HCEC 1CT (cell line): ENCODE measurements around the gene TECPR2.
"Not testable (repeated sequence)": the region's sequence is repeated elsewhere in the genome, so short reads cannot be mapped to it uniquely, and the experiment has no call there.

Source experiments
- DNase-seq: peaks from one replicate; pipeline ENCODE4 v3.0.0-alpha.2; 2017

TECPR2 gene

DNA sequence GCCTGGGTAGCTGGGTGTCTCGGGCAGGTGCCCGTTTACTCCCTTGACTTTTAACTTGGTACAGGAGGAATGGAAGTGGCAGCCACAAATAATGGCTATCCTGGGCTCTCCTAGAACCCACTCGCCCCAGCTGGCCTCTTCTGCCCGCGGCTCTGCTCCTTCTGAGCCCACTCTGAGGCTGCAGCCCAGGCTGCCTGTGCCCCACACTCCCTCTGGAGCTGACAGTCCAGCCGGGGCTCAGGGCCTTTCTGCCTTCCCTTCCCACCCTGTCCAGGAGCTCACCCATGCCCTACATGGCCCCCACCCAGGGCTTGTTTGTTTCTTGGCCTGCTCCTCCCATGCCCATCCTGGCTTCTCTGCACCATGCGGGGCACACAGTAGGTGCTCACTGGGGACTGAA lies 27.6 kb upstream of the TECPR2 start:
- DNase-seq = no peak

DNA sequence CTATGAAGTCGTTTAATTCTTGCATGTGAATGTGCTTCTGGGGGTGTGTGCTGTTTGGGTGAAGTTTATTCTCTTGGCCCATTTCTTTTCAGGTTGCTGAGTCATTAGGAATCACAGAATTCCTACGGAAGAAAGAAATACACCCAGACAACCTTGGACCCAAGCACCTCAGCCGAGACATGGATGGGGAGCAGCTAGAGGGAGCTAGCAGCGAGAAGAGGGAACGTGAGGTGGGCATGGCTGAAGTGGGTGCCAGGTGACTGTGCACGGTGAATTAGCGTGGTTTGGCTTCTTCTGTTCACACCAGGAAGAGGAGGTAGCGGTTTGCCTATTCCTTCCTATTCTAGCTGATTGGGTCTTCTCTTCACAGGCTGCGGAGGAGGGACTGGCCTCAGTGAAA lies 24.0 kb upstream of the TECPR2 start:
- DNase-seq = no peak

DNA sequence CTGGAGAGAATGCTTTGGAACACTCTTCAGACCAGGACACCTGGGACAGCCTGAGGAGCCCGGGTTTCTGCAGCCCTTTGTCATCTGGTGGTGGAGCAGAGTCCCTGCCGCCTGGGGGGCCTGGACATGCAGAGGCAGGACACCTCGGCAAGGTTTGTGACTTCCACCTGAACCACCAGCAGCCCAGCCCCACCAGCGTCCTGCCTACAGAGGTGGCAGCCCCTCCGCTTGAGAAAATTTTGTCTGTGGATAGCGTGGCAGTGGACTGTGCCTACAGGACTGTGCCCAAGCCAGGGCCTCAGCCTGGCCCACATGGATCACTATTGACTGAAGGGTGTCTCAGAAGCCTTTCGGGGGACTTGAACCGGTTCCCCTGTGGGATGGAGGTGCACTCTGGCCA lies 21.2 kb upstream of the TECPR2 start:
- DNase-seq = no peak

DNA sequence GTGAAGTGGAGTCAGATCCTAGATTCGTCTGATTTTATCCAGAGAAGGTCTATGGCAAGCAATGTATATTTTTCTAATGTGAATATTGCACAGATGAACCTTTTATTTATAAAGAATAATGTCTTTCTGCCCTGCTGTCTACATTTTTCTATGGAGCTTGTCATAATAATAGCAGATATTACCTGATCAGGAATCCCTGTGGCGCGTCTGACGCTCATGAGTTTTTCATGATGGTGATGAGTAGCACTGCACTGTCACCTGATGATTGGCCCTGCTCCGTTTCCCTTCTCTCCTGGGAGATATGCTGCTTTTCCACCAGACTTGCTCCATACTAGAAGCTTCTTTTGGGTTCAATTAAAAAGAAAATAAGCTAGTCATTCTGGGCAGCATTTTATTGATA lies 20.5 kb upstream of the TECPR2 start:
- no peak for DNase-seq

DNA sequence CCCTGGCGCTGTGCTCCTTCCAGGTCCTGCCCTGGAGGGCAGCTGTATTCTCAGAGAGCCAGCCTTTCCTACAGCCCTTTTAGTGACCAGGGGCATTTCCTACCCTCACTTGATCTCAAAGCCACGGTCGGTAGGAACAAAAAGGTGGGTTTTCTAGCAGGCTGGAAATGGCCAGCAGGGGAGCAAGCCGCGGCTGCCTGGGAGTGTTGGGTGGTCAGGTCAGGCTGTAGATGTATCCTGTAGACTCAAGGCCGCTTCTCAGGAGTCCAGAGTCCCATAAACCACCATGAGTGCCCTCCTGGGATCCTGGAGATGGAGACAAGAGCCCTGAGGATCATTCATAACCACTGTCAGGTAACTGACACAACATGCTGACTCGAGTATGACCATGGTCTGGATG lies 18.7 kb upstream of the TECPR2 start:
- no peak for DNase-seq

DNA sequence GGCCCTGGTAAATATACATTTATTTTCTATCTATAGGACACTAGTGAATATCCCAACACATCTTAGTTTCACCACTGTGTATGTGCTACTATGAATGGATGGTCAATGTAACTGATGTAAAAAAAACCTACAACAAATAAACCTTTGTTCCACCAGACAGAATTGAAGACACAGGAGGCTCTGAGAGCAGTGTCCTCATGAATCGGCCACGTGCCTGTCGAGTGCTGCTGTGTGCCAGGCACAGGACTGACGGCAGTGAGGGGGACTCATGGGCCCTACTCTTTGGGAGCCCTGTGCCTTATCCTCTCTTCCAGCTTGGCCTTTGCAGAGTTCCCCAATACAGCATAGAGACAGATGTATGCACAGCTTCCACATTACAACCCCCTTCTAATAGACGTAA lies 18.3 kb upstream of the TECPR2 start:
- no peak for DNase-seq

DNA sequence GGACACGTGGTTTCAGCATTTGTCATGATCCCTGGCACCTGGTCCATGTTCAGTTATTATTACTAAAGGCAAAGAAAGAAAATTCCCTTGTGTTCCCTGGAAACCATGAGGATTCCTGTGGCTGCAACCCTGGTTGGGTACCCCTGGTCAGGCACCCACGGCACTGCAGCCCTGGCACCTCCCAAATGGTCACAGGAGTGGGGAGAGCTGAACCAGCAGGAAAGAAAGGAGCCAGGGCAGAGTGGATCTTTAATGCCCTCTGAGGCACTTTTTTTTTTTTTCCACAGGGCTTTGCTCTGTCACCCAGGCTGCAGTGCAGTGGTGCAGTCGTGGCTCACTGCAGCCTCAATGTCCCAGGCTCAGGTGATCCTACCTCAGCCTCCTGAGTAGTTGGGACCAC lies 17.5 kb upstream of the TECPR2 start:
- DNase-seq = no peak

DNA sequence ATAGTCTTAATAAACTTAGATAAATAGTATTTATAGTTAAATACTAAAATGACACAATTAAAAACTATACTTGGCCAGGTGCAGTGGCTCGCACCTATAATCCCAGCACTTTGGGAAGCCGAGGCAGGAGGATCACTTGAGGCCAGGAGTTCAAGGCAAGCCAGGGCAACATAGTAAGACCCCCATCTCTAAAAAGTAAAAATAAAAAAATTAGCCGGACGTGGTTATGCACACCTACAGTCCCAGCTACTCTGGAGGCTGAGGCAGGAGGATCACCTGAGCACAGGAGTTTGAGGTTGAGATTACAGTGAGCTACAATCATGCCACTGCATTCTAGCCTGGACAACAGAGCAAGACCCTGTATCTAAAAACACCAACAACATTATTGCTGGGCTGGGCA lies 16.1 kb upstream of the TECPR2 start:
- DNase-seq = no peak

DNA sequence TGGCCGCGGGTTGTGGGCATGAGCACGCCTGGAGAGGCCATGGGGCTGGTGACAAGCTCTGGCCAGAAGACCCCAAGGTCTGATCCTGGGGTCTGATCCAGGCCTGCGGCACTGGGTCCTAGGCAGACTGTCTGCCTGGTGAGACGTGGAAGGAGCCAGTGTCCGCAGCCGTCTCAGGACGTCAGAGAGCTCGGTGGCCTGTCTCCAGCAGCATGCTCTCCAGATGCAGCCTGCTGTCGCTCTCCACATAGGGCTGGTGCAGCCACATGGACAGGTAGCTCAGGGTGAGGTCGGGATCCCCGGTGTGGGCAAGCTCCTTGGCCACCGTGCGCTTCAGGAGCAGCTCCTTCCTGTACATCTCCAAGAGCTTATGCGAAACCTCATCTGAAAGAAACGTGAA lies 14.4 kb upstream of the TECPR2 start:
- DNase-seq = no peak

DNA sequence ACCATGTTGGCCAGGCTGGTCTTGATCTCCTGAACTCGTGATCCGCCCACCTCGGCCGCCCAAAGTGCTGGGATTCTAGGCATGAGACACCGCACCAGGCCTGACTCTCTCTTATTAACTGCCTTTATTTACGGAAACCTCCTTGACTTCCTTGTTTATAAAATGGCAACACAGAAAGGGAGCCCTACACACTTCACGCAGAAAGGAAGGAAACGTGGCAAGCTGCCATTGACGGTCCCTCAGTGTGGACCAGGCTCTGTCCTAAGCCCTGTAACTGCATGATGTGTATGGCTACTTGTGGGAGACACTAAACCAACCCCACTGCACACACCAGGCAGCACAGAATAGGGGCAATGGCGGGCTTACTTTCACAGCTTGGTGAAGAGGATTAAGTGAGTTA lies 11.7 kb upstream of the TECPR2 start:
- no peak for DNase-seq

DNA sequence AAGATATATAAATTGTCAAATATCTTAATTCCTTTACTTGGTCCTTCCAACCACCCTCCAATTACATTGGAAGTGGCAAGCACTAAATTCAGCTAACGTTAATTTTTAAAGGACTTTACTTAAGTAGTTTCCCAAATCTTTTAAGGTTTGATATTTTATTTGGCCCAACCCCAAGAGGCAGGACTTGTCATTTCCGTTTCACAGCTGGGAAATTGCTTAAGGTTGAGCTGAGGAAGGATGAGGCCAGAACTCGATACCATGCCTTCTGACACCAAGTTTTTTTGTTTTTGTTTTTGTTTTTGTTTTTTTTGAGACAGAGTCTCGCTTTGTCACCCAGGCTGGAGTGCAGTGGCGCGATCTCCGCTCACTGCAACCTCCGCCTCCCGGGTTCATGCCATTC lies 11.1 kb upstream of the TECPR2 start:
- DNase-seq = not testable (repeated sequence)

DNA sequence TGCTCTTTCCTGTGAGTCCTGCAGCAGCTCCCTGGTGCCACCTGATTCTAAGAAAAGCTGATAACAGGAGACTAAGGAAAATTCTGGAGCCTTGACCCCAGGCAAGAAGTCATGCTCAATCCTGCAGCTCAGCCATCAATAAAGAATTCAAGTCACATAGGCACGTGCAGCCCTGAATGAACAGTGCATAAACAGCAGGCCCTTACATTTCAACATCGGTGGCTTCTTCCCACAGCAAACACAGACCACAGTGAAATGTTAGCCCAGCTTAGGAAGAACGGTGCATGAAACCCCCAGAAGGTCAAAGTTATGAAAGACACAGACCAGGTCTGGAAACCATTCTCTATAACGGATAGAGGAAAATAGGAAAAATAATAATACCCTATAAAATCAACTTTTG lies 10.5 kb upstream of the TECPR2 start:
- DNase-seq = no peak

DNA sequence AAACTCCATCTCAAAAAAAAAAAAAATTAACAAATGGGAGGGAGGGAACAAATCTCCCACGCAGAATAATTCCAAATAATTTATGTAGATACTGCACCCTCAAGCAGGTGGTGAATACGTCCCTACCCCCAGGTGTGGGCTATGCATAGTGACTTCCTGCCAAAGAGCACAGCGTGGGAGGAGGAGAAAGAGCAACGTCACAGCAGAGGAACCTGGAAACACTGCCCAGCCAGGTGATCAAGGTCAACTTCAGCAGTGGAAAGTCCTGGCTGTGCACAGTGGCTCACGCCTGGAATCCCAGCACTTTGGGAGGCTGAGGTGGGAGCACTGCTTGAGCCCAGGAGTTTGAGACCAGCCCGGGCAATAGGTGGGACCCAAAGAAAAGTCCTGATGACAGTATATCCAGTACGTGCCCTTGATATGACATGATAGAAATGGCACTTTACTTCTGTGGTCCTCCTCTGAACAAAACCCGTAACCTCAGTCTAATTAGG lies 9.6 kb upstream of the TECPR2 start:
- no peak for DNase-seq

DNA sequence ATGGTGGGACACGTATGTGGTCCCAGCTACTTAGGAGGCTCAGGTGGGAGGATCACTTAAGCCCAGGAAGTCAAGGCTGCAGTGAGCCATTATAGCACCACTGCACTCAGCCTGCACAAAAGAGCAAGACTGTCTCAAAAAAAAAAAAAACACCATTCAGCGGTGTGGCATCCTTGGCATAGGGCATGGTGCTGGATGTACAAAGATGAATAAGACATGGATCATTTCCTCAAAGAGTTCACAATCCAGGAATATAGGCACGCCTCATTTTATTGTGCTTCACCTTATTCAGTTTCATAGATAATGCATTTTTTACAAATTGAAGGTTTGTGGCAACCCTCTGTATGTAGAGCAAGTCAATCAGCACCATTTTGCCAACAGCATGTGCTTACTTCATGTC lies 6.5 kb upstream of the TECPR2 start:
- no peak for DNase-seq

DNA sequence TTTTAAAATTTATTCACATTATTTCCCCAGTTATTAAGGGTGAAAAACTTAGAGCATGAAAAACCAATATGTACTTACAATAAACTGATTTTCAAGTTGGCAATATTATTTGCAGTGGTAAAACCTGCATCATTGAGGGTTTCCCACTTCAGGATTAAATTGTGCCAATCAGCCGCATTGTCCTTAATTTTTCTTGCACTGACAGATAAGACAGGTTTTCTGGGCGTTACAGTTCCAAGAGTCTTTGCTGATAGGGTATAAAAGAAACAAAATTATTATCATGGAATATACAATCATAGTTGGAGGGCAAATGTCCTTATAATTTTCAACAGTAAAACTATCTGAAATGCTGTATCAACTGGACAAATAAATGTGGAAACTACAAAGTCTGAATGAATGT lies 3.4 kb upstream of the TECPR2 start:
- DNase-seq = no peak

DNA sequence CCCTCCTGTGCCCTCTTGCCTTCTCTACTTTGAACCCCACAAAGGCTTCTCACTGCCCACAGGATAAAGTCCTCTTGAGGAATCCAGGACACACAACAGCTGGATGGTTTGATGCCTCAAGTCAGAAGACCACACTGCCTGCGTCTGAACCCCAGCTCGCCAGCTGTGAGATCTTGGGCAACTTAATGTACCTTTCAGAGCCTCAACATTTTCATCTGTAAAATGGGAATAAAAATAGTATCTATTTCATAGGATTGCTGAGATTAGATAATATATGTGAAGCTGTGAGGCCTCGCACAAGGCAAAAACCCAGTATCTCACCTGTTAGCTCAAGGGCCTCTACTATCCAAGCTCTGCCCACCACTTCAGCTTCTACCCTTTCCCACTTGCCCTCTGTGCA lies 2.4 kb upstream of the TECPR2 start:
- no peak for DNase-seq

DNA sequence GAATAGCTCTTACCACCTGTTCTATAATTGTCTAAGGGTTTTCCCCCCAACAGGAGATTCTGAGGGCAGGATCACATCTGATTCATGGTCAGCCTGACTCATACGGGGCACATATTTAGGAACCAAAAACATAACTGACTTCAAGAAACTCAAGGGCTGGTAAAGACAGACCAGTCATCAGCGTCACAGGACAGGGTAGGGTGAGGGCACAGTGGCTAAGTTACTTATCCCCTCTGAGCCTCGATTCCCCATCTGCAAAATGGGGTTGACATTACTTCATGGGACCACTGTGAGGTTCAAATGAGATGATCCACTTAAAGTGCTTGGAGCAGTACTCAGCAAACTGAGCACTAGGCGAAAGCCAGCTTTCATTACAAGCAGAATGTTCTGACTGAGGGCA lies 657 bp upstream of the TECPR2 start:
- peak; percentile 54 for DNase-seq

DNA sequence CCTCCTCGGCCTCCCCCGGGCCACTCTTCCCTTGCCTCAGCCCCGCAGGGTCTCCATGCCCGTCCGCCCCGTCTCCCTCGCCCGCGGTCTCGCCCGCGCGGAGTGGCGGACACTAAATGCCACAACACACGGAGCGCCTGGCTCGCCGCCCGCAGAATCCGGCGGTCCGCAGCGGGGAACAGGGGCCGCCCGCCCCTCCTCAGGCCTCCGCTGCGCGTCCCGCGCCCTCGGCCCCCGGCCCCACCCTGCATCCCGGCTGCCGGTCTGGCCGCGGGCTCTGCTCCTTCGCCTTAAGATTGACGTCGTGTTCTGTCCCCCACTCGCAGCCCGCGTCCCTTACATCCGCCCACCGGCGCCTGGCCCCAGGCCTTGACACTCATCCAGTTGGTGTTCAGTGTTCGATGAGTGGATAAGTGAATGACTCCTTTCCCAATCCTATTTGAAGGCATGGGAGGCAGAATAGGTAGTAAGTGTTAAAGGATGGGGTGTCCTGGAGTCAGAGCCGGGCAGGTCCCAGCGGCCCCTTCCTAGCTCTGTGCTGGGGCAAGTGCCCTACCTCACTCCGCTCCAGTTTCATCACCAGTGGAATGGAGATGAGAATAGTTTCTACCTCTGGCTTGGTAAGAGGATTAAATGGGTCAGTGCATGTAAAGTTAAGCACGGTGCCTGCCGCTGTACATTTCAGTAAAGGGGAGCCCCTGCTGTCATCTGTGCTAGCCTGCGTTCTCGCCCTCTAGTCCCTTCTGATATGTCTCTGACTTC lies 622 bp downstream of the TECPR2 start:
- DNase-seq = peak; percentile 13

DNA sequence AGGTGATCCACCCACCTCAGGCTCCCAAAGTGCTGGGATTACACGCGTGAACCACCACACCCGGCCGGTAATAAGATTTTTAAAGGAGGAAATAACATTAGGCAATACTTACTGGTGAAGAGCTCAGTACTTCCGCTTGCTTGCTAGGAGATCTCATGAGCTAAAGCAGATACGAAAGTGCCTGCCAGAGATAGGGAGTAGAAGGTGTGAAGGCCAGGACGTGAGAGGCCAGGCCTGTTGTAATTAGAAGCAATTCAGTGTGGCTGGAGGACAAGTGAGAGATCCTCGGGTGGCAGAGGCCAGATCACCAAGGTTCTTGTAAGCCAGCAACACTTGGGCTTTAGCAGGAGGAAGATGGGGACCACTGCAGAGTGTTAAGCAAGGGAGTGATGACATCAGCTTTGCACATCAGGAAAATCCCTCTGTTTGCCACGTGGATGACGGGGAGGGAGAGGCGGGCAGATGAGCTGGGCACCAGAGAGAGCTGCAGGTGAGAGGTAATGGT lies 7.6 kb downstream of the TECPR2 start:
- no peak for DNase-seq

DNA sequence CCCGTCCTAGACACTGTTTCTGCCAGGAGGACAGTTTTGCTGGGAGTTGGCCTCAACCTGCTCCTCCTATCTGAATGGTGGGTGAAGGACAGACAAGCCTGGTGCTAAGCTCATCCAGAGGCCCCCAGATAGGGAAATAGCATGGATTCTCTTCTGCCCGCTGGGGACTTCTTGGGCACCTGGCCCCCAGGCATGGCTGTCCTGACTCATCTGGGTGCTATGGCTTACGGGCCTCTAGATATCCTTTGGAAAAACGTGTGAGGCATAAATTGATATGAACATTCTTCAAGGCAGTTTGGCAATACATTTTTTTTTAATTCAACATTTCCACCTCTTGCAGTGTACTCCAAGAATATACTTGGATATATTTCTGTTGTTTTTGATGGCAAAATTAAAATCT lies 8.6 kb downstream of the TECPR2 start:
- no peak for DNase-seq

DNA sequence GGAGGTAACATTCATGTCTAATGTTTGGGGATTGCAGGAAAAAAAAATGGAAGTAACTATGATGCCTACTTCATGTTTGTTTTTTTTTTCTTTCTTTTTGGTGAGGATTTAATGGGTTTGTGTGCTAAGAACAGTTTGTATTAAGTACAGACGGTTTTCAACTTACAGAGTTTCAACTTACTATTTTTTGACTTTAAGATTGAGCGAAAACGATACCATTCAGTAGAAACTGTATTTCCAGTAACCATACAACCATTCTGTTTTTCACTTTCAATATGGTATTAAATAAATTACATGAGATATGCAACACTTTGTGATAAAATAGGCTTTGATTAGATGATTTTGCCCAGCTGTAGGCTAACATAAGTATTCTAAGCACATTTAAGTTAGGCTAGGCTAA lies 10.4 kb downstream of the TECPR2 start:
- DNase-seq = no peak

DNA sequence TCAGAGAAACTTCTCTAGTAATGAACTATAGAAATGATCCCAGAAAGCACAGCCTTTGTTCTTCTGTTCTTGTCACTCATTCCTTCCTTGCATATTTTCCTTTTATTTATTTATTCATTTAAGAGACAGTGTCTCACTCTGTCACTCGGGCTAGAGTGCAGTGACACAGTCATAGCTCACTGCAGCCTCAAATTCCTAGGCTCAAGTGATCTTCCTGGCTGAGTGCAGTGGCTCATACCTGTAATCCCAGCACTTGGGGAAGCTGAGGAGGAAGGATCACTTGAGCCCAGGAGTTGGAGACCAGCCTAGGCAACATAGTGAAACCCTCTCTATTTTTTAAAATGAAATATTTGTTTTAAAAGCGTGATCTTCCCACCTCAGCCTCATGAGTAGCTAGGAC lies 11.5 kb downstream of the TECPR2 start:
- DNase-seq = no peak

DNA sequence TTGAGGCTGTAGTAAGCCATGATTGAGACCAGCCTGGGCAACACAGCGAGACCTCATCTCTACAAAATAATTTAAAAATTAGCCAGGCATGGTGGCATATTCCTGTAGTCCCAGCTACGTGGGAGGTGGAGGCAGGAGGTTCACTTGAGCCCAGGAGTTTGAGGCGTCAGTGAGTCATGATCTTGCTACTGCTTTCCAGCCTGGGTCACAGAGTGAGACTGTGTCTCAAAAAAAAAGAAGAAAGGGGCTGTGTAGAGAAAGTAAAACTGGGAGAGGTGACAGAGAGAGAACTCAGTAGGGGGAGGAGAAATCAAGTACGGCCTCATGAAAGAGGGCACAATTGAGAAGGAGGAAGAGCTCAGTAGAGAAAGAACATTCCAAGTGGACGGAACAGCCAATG lies 12.4 kb downstream of the TECPR2 start:
- no peak for DNase-seq

DNA sequence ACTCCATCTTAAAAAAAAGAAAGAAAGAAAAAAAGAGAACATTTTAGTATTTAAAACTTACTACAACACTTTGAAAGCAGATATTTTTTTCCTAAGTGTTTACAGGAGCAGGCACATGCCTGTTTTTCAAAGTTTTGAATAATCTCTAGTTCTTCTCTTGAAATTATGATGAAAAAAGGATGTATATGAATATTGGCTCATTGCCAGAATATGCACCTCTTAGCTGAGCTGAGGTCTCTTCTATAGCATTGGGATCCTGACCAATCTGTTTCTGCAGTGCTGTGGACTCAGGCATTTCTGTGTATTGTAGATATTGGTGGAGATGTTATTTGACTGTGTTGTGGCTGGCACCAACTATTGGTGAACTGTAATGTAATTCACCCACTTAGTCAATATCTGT lies 15.0 kb downstream of the TECPR2 start:
- no peak for DNase-seq

DNA sequence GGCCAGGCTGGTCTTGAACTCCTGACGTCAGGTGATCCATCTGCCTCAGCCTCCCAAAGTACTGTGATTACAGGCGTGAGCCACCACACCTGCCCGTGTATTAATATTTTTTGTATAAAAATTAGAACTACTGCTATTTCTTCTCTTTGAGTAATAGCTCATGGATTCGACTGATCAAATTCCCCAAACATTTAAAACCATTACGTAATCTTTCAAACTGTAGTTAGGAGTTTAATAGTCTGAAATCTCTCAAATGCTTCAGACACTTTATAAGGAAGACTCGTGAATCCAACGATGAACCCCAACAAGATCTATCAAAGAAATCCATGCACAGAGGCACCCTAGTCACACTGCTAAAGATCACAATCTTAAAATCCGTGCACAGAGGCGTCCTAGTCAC lies 16.1 kb downstream of the TECPR2 start:
- no peak for DNase-seq
